NCI-H1105 treated with DMSO at 0.1 percent for 48 hours (cell line): ENCODE measurements around the gene GIMAP4.
"Not testable (repeated sequence)": the region's sequence is repeated elsewhere in the genome, so short reads cannot be mapped to it uniquely, and the experiment has no call there.

Experiments
- DNase-seq: peaks from one replicate; lab custom pipeline; 2025; lab: John Stamatoyannopoulos, UW

GIMAP4 gene

GRCh38 chr7:150580638-150581394 lies 13.6 kb downstream of the GIMAP4 start:
- no peak for DNase-seq

GRCh38 chr7:150585199-150585598 lies 18.0 kb downstream of the GIMAP4 start:
- DNase-seq: no peak

DNA sequence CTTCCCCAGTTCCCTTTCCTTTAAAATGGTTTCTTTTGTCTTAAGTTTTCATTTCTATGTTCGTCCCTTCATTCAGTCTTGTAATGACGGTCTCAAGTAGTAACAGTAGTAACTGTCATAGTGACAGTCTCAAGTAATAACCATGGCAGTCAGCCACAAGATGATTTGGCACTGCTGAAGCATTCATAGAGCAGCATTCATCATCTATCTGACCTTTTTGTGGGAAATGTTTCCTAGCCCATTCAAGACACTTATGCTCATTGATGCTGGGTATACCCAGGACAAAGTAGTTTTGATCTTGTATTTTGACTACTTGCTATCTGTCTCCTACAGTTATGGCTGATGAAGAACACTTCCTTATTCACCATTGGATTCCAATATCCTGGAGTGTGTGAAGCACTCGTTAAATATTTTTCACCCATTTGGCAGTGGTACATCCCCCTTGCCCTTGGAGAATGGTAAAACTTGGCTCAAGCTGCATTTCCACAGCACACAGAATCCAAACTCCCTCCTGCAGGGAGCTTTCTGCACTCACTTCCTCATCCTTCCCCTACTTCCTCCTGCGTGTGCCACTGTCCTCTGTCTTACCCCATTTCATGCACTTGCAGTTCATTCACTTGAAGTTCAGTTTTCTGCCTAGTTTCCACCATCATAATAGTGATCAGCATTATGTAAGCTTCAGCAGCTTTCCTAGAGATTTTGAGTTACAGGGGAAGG lies 19.0 kb downstream of the GIMAP4 start:
- no peak for DNase-seq

DNA sequence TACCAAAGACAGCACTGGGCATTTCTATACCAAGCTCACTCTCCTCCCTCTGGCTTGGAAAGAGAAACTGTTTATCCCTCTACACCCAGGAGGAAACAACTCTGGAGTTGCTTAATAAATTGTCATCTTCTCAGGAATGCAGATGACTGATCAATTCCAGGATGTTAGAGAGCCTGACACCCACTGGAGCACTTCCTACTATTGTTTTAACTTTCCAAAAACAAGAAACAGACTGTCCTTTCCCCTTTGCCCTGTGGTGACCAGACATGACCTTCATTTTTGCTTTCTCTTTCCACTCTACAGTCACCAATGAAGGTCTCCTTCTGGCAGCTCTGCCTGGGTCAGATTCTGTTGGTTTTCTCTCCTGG lies 19.6 kb downstream of the GIMAP4 start:
- no peak for DNase-seq

DNA sequence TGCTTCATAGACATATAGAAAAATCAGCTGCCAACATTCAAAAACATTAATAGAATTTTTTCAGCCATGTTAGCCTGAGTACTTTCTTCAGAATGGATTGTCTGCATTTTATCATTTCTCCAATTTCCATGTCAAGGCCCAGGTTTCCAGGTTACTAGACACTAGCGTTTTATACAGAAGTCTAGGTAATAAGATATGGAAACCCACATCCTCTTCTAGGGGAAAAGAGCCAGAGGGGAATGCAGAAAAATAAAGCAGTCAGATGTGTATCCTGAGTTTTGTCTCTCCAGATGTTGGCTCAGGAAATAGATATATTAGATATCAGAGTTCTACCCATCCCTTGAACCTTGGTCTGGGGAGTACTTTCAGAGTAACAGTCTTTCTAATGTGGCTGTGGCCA lies 20.4 kb downstream of the GIMAP4 start:
- DNase-seq: no peak

GRCh38 chr7:150594805-150595204 lies 27.6 kb downstream of the GIMAP4 start:
- no peak for DNase-seq

DNA sequence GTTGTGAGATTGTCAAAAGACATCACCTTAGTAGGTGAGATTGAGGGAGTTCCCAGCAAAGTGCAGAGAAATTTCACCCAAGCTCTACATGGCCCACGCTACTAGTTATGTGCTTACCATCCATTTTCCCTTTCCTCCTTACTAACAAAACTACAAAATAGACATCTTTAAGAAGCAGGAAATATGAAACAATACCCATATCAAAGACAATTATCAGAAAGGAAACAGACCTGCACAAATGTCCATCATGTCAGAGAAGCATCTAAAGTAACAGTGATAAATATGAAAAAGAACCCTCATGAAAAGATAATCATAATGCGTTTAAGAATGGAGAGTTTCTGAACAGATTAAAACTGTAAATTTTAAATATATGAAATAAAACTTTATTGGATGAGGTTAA lies 28.2 kb downstream of the GIMAP4 start:
- DNase-seq: no peak

DNA sequence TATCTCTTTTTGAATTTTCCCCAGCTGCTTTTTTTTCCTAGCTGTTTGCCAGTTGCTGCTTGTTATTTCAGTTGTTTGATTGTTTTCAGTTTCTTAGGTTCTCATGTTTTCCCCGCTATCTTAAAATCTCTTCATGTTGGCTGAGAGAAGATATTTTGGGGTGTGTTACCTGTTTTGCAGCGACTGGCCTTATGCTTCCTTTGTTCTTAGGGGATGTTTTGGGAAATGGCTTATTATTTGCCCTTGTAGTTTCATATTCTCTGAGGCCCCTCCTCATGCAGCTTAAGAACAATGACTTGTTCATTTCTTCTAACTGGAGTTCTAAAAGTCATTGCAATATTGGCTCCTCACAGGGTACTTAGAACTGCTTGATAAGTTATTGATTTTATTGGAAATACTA lies 36.4 kb downstream of the GIMAP4 start:
- not testable (repeated sequence) for DNase-seq

DNA sequence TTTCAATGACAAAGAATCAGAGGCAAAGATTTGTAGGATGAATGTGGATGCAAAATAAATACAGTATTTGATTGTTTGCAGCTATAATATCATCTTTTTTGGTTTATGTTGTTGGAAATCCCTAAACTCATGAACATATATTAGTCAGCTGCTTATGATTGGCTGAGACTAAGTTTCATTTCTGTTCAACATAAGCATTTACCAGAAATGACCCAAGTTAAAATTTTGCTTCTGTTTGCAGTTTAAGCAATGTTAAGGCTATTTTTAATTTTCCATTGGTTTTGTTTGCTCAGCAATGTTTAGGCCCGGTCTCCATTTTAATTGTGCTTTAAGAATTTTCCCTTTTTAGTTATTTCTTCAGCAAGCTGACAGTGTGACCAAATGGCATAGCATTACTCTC lies 43.0 kb downstream of the GIMAP4 start:
- no peak for DNase-seq

DNA sequence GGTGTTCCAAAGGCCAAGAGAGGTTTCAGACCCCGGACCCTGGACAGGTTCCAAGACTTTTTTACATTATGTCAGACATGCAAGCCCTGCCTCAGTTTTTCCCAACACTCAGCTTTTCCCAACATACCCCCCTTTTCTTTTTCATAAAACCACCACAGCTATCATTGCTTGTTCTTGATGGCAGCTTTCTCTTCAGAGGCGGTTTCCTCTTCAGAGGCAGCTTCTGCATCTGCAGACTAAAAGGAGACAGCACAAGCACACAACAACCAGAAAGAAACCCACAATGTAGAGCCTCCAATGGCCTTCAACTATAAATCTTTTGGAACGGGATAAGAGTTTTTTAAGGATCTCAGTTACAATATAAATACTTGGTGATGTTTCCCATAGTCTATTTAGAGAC lies 45.7 kb downstream of the GIMAP4 start:
- DNase-seq: no peak

- DNase-seq: no peak
Observed at GRCh38 chr7:150613880-150614279, 46.7 kb downstream of the GIMAP4 start.

DNA sequence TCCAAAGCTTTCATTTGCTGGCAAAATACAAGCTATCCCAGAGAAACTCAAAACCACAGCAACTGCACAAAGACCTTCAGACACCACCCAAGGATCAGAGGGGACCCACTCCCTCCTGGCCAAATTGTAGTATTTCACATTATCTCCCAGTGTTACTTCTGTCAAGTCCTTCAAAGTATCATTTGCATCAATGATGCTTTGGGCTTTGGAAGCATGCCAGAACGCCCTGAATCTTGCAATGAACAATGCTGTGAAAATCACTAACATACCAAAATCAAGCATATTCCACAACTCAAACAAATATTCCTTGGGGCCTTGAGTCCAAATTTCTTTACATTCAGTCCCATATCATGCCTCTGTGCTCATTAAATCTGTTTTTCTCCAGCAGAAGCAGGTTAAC lies 47.2 kb downstream of the GIMAP4 start:
- not testable (repeated sequence) for DNase-seq

DNA sequence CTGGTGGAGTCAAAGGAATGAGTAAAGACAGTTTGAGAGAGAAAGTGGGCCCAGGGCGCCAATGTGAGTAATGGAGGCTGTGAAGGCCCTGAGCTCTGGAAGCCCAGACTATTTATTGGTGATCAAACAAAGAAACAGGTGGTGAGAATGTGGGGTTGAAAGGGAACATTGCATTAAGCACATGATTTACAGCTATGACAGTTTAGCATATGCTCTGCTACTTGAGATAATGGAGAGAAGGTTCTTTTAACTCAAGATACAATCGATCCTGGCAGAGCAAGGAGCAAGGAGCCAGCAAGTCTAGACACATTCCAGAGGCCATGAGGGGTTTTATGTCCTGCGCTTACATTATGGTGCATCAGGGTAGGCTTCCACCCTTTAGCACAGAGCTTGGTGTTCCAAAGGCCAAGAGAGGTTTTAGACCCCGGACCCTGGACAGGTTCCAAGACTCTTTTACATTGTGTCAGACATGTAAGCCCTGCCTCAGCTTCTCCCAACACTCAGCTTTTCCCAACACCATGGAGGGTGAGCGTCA lies 48.1 kb downstream of the GIMAP4 start:
- not testable (repeated sequence) for DNase-seq

DNA sequence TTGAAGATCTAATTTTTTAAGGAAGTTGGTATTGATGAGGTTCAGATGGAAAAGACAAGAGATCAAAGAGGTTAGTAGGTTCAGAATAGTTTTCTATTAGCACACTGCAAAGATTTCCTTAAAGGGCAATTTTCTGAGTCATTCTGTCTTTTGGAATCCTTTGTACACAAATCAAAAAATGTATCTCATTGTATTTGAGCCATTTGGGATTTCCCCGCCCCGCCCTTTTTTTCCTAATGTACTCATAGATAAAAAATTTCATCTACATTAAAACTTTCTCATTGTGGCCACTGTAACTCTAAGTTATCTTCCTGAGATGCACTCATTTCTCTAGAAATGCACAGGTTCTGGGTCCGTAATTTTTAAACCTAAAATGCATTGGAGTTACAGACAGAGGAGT lies 52.9 kb downstream of the GIMAP4 start:
- no peak for DNase-seq

GRCh38 chr7:150620617-150621371 lies 53.6 kb downstream of the GIMAP4 start:
- DNase-seq: no peak

DNA sequence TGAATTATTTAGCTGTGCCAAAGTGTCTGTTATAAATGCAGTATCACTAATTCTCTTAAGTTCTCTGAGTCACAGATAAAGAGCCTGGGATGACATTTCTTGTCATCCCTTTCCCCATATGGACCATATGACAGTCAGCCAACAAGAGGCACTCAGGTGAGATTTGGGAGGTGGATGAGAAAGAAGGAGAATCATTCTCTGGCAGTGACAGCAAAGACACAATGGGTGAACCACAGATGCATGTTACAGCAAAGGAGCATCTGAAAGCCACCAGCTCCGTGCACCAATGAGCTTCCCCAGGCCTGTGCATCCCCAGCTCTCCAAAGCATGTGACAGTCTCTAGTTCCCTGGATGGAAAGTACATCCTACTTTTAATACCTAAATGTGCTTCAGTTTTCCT lies 54.2 kb downstream of the GIMAP4 start:
- DNase-seq: no peak
